Right lung (tissue), 5 donors: ENCODE measurements around the gene TENT4A. TPM values are rescaled to one million over a fixed set of nuclear protein-coding genes. Genes with fewer than 3 reads are reported as not detected.

Source experiments
- DNase-seq, 2 donors: peaks; one replicate each; pipeline ENCODE4 v3.0.0-alpha.2; 2013
- polyA plus RNA-seq, 5 donors: library from polyadenylated mRNA; unstranded; fragments of 120-200 nt; gene quantifications; one replicate each; pipeline versions ENCODE4 v1.2.1 to v1.2.3, GENCODE V29; 2013; ENCODE audit warnings: inconsistent platforms in 1 of 5, low replicate concordance in 1 of 5; ENCODE audit not compliant: insufficient read length in 5 of 5, insufficient read depth in 1 of 5

Gene TENT4A
- polyA plus RNA-seq, 5 donors, result 27.9 to 35.9 (median 31.6) TPM

- DNase-seq, result no peak
Measured at GRCh38 chr5:6699357-6699756, 13.9 kb upstream of the TENT4A start.

DNA sequence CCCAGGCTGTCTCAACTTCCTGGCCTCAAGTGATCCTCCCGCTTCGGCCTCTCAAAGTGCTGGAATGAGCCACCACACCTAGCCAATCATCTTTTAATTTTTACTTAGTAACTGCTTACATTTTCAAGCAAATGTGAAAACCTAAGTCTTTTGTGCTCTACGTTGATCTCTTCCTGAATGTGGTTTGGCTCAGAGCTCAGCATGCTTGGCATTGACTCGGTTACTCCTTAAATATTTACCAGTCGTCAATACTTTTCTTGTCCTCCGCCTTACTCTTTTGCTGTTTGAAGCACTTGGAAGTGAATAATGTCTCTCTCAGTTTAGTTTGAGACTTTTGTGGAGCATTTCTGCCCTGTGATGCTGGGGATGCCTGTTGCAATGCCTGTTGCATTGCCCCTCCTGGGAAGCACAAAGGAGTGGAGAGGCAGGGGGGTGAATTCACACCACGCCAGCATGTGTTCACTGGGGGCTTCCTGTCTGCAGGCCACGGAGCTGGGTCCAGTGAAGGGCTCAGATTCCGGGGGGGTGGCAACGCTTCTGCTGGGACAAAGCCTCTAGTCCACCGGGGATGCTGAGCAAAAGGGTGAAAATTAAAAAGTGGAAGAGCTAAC, 13.1 kb upstream of the TENT4A start:
- DNase-seq, result no peak

DNA sequence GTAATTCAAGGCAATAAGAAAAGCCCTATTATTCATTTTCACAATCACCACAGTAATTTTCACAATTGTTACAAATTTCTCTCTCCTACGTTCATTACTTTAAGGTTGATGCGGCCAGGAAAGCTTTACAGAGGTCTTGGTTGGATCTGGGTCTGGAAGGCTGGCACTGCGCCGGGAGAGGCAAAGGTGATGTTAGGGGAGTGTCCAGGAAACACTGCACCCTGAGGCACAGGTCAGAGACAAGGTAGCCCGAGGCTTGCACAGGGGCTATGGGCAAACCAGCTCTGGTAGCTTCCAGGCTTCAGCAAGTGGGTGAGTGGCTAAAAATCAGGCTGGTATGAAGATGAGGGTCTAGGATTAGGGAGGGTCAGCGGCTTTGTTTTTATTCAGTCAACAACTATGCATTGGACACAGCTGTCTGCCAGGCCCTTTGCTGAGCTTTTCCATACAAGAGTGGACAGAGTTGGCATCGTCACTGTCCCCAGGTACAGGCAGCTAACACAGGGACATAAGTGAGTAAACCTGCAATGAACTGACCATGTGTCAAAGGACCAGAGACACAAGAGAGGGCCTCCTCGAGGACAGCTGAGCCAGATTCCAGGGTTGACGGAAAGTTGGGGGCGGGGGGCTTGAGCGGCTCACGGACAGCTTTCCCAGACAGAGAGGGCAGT, 12.4 kb upstream of the TENT4A start:
- DNase-seq, result no peak

GRCh38 chr5:6701491-6701890, 11.7 kb upstream of the TENT4A start:
- DNase-seq, result no peak

GRCh38 chr5:6702633-6703032, 10.6 kb upstream of the TENT4A start:
- DNase-seq, result no peak

DNA sequence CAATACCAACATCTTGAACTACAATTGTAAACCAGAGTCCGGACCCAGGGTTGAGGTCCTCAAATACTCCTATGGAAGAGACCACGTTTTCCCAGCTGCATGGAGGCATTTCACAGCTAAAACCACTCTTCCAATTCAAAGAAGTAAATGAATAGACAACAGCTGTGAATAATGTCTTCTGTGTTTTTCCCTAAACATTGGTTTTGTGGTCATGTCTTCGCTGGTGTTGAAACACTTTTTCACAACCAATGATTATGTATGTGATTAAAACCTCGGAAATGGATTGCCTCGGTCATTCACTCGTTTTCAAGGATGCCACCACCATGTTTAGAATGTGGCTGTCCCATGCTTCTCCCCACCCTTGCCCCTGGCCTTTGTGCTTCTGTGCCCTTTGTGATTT, 9.4 kb upstream of the TENT4A start:
- DNase-seq, result no peak

DNA sequence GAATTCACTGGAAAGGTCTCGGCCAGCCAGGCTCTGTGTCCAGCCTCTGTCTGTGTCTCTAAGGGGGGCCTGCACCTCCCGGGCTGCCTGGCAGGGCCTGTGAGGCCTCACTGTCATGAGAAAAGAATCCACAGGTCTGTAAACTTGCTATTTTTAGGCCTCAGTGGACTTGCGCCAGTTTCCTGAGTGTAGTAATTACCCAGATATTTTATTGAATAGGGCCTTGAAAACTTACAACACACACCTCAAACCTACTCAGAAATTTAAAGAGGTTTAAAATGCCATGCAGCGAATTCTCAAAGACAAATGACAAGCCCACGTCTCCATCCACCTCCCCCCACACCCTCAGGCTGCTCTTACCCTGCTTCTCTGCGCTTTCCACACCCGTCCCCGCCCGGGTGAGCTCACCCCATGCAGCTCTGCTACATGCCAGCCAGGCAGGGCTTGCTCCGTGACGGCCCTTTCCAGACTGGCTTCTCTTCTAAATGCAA, 8.8 kb upstream of the TENT4A start:
- DNase-seq, result no peak

- no peak for DNase-seq
Measured at GRCh38 chr5:6705088-6705487, 8.1 kb upstream of the TENT4A start.

GRCh38 chr5:6705959-6706358, 7.3 kb upstream of the TENT4A start:
- DNase-seq, result no peak

DNA sequence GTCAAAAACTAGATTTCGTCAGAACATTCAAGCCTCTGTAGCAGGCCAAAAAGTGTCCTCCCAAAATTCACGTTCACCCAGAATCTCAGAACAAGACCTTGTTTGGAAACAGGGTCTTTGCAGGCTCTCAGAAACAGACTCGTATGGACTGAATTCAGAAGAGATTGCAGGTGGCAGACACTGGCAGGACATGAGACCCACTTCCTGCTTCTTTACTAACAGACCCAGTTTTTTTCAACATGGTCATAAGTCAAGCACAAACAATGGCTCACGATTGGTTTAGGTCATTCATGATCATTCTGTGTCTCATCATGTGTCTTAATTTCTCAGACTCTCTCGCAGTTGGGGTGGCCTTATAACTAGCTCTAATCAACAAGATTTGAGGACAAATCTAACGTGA, 5.4 kb upstream of the TENT4A start:
- no peak for DNase-seq

DNA sequence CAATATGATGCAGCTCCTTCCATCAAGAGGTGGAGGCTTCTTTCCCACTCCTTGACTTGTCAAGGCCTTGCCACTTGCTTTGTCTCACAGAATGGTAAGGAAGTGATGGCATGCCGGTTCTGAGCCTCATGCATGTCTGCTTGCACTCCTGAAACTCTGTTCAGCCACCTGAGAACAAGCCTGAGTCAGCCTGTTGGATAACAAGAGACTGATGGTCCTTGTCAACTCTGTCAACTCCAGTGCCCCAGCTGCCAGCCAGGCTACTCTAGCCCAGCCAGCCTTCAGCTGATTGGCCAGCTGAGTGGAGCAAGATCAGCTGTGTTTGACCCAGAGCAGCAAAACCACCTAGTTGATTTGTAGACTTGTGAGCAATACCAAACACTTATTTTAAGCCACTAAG, 4.4 kb upstream of the TENT4A start:
- DNase-seq, result no peak

- DNase-seq, result no peak
Measured at GRCh38 chr5:6710070-6710469, 3.2 kb upstream of the TENT4A start.

GRCh38 chr5:6710551-6711318, 2.5 kb upstream of the TENT4A start:
- DNase-seq, result no peak

DNA sequence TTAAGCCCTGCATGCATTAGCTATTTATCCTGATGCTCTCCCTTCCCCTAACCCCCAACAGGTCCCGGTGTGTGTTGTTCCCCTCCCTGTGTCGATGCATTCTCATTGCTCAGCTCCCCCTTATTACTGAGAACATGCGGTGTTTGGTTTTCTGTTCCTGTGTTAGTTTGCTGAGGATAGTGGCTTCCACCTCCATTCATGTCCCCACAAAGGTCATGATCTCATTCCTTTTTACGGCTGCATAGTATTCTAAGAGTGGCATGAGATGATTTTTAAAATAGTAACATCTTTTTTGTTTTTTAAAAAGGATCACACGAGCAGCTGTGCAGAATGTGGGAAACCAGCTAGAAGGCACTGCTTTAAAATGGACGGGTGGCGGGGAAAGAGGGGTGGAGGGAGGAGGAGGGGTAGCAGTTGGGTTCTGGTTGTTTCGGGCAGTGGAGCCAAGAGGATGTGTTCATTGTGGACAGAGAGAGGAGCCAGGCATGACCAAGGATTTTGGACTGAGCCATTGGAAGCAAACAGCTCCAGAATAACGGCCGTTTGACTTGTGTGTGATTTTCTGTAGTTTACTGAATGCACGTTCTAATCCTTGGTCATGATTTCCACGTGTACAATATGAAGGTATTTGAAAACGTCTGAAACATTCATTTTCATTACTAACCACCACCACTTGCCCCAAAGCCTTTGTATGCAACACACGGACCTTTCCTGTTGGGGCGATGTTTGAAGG, 1.7 kb upstream of the TENT4A start:
- no peak for DNase-seq

- DNase-seq, result peak in 1 of 2 donors; percentile 33
Measured at GRCh38 chr5:6712142-6712576, 1.1 kb upstream of the TENT4A start.

- DNase-seq, result peak; percentile 98 to 99
Measured at GRCh38 chr5:6712577-6713273, 507 bp upstream of the TENT4A start.

GRCh38 chr5:6714226-6715041, 1.2 kb downstream of the TENT4A start:
- DNase-seq, result no peak

DNA sequence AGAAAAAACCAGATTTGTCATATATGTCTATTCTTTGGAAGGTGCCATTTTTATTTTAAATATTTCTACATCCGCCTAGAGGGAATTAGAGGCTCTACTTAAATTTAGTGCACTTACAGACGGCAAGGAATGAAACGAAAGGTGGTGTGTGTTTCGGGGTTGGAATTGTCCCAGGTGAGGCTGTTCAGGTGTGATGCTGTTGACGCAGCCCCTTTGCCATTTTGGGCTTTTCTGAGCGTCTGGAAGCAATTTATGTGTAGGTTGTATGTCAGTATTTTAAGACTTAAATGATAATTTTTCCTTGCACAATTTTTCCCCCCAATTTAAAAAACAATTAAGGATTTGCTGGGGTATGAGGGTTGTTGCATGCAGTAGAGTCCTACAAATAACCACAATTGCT, 2.0 kb downstream of the TENT4A start:
- no peak for DNase-seq

GRCh38 chr5:6715758-6716628, 2.8 kb downstream of the TENT4A start:
- no peak for DNase-seq
